ENCODE results near the gene TMEM150C. TPM values are rescaled to one million over a fixed set of nuclear protein-coding genes. Genes with fewer than 3 reads are reported as not detected.

Gene TMEM150C
- total RNA-seq, 6 donors from 2014 or later: 2.7 to 6.8 (median 4.9) TPM

DNA sequence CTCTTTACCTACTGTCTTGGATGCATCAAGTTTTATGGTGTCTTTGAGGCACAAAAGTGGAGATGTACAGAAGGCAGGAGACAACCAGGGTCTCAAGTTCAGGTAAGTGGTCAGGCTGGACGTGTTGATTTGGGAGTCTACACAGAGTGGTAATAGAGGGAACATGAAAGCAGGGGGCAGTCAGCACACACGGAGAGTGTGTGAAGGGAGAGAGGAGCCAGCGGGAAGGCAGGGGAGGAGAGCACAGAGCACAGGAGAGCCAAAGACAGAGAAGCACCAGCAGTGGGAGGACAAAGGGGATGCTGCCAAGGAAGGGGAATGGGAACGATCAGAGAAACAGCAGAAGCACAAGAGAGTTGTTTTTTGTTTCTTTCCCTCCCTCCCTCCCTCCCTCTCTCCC is 32.9 kb downstream of the TMEM150C start:
- H3K36me3 ChIP-seq: no peaks in the 10 kb centered on the region
- no peak for DNase-seq

DNA sequence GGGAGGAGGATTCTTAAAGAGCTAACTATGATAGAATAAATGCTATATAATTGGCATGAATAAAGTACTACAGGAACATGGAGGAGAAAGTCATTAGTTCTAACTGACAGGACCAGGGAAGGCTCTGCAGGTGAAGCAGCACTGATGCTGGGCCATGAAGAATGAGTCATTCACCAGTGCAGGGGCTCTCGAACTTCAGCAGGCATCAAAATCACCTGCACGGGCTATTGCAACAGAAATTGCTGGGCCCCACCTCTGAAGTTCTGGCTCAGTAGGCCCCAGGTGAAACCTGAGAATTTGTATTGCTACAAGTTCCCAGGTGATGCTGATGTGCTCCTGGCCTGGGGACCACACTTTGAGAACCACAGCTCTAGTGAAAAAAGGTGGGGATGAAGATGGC is 33.7 kb downstream of the TMEM150C start:
- ATAC-seq (ENCODE audit: low FRiP score in 2 of 2) (no peak), DNase-seq (no peak)
- no peaks in the 10 kb centered on the region for H3K9me3 ChIP-seq
- H3K27ac ChIP-seq: no peak overlapping the region
- H3K27me3 ChIP-seq: no peaks in the 10 kb centered on the region
- 71 to 88% methylated on average over 2 of the region's 2 CpGs for WGBS, 2 donors
- no peak for TF ChIP-seq EP300 (IDR thresholded peaks at IDR 0.05)
- TF ChIP-seq, protein P1, sequence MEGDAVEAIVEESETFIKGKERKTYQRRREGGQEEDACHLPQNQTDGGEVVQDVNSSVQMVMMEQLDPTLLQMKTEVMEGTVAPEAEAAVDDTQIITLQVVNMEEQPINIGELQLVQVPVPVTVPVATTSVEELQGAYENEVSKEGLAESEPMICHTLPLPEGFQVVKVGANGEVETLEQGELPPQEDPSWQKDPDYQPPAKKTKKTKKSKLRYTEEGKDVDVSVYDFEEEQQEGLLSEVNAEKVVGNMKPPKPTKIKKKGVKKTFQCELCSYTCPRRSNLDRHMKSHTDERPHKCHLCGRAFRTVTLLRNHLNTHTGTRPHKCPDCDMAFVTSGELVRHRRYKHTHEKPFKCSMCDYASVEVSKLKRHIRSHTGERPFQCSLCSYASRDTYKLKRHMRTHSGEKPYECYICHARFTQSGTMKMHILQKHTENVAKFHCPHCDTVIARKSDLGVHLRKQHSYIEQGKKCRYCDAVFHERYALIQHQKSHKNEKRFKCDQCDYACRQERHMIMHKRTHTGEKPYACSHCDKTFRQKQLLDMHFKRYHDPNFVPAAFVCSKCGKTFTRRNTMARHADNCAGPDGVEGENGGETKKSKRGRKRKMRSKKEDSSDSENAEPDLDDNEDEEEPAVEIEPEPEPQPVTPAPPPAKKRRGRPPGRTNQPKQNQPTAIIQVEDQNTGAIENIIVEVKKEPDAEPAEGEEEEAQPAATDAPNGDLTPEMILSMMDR (IDR thresholded peaks at IDR 0.05): no peak
- no peak for TF ChIP-seq POLR2A (IDR thresholded peaks at IDR 0.05)
- no peak for TF ChIP-seq POLR2AphosphoS5 (IDR thresholded peaks at IDR 0.05)
- H3K36me3 ChIP-seq: no peaks in the 10 kb centered on the region
- no peak overlapping the region for H3K4me3 ChIP-seq
- no peaks in the 10 kb centered on the region for H3K4me1 ChIP-seq

More for the DNA sequence above, 32.9 kb downstream of the TMEM150C start:
- H3K9me3 ChIP-seq: no peaks in the 10 kb centered on the region
- no peaks in the 10 kb centered on the region for H3K4me1 ChIP-seq
- peak; percentile 19 to 36 for ATAC-seq (ENCODE audit: low FRiP score in 2 of 2)
- TF ChIP-seq, protein P1 (IDR thresholded peaks at IDR 0.05): no peak
- no peak for TF ChIP-seq EP300 (IDR thresholded peaks at IDR 0.05)
- no peak for TF ChIP-seq POLR2A (IDR thresholded peaks at IDR 0.05)
- TF ChIP-seq POLR2AphosphoS5 (IDR thresholded peaks at IDR 0.05): no peak
- WGBS, 2 donors: 76 to 79% methylated on average over 4 of the region's 4 CpGs
- no peak overlapping the region for H3K27ac ChIP-seq
- no peaks in the 10 kb centered on the region for H3K27me3 ChIP-seq
- H3K4me3 ChIP-seq: no peak overlapping the region

DNA sequence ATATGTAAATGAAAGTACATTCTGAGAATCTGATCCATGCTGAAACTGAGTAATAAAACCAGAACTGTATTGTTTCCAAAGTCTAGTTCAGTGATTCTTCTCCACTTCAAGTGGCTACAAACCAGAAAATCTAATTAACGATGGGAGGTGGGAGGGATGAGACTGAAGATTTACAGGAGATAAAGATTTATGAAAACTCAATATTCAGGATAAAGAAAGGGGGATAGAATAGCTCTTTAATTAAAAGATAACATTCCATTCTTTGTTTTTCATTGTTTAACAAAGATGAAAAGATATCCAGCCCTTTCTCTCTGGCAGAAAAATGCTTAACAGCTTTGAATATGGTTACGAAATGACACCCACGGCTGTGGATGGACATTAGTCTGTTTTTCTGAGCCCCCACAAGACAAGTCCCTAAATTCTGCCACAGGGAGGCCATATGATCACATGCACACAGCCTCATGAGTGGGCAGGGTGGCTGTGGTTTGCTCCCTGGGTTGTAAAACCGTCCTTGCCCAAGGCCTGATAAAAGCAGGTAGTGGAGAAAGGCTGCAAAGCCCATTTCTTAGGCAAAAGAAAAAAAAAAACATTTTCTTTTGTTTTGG is 36.4 kb downstream of the TMEM150C start:
- no peaks in the 10 kb centered on the region for H3K9me3 ChIP-seq
- H3K4me3 ChIP-seq: no peak overlapping the region
- H3K27me3 ChIP-seq: no peaks in the 10 kb centered on the region
- H3K36me3 ChIP-seq: no peaks in the 10 kb centered on the region
- ATAC-seq (ENCODE audit: low FRiP score in 2 of 2) (no peak), DNase-seq (no peak)
- no peak overlapping the region for H3K27ac ChIP-seq
- no peaks in the 10 kb centered on the region for H3K4me1 ChIP-seq
- TF ChIP-seq POLR2A (IDR thresholded peaks at IDR 0.05) (no peak), POLR2AphosphoS5 (IDR thresholded peaks at IDR 0.05) (no peak), EP300 (IDR thresholded peaks at IDR 0.05) (no peak)
- TF ChIP-seq, protein P1 (IDR thresholded peaks at IDR 0.05): no peak
- 52 to 71% methylated on average over 4 of the region's 4 CpGs for WGBS, 2 donors

DNA sequence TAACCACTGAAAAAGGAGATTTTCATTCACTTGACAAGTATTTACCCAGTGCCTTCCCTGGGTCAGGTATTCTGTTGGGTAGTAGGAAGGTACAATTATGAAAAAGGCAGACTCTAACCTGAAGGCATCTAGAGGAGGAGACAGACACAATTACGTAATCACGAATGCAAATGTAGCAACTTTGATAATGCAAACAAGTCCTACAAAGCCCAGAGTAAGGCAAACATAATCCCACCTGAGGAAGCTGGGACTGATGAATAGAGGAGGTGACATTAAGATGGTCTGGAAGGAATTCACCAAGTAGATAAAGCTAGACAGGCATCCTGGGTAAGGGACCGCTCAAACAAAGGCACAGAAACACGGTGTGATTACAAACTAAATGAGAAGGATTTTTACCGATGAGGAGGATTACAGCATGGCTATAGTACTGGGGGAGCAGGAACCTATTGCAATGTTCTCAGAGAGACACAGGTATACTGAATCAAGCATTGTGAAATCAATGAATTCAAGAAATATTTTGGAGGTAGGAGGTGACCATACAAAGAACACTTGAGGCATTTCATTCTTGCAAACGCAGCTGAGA is 37.1 kb downstream of the TMEM150C start:
- Histone ChIP-seq H3K4me3 (no peak overlapping the region), H3K27ac (no peak overlapping the region), H3K36me3 (no peaks in the 10 kb centered on the region), H3K27me3 (no peaks in the 10 kb centered on the region), H3K9me3 (no peaks in the 10 kb centered on the region), H3K4me1 (no peaks in the 10 kb centered on the region)
- 72 to 73% methylated on average over 6 of the region's 6 CpGs for WGBS, 2 donors
- ATAC-seq (ENCODE audit: low FRiP score in 2 of 2): no peak
- TF ChIP-seq POLR2AphosphoS5 (IDR thresholded peaks at IDR 0.05) (no peak), POLR2A (IDR thresholded peaks at IDR 0.05) (no peak), EP300 (IDR thresholded peaks at IDR 0.05) (no peak)
- TF ChIP-seq, protein P1 (IDR thresholded peaks at IDR 0.05): no peak
- no peak for DNase-seq

DNA sequence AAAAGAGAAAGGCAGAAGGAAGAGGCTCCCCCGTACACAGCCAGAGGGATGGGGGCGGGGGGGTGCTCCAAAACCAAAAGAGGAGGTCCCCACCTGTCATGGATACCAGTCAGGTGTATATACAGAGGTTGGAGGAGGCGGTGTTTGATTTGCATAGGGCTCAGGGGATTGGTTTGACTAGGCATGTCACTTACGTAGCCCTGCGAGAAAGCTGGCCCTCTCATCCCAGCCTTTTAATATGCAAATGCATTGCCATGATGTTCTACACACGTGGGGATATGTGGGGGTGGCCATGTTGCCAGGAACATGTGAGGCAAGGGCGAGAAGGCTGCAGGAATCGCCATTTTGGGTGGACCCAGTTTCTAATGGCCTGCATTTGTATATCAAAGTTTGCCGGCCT is 38.6 kb downstream of the TMEM150C start:
- DNase-seq: no peak
- Histone ChIP-seq H3K4me3 (no peak overlapping the region), H3K36me3 (no peaks in the 10 kb centered on the region), H3K27ac (no peak overlapping the region), H3K4me1 (no peaks in the 10 kb centered on the region), H3K9me3 (no peaks in the 10 kb centered on the region), H3K27me3 (no peaks in the 10 kb centered on the region)
- ATAC-seq (ENCODE audit: low FRiP score in 2 of 2): no peak
- WGBS, 2 donors: 88 to 90% methylated on average over 9 of the region's 9 CpGs
- TF ChIP-seq POLR2A (IDR thresholded peaks at IDR 0.05): no peak
- no peak for TF ChIP-seq EP300 (IDR thresholded peaks at IDR 0.05)
- TF ChIP-seq, protein P1 (IDR thresholded peaks at IDR 0.05): no peak
- TF ChIP-seq POLR2AphosphoS5 (IDR thresholded peaks at IDR 0.05): no peak
